Fibroblast of mammary gland (primary cell): Measurements from ENCODE around the gene POLDIP3.
"Not testable (repeated sequence)": the region's sequence is repeated elsewhere in the genome, so short reads cannot be mapped to it uniquely, and the experiment has no call there.

Experiments
- DNase-seq: peaks from one replicate; pipeline ENCODE4 v3.0.0-alpha.2; 2010; ENCODE audit warnings: low read depth
- H3K4me3 ChIP-seq: 2 replicates; pipeline ENCODE4 v1.5.1; 2011; ENCODE audit warnings: low read depth, mild to moderate bottlenecking, low read length, moderate library complexity; ENCODE audit not compliant: control insufficient read depth
- TF ChIP-seq, protein P1 (sequence below): conservative IDR thresholded peaks from 2 replicates; pipeline ENCODE4 v1.5.1; 2011; ENCODE audit warnings: low read depth, low read length, inconsistent platforms; ENCODE audit not compliant: control insufficient read depth, insufficient read depth

The POLDIP3 gene

DNA sequence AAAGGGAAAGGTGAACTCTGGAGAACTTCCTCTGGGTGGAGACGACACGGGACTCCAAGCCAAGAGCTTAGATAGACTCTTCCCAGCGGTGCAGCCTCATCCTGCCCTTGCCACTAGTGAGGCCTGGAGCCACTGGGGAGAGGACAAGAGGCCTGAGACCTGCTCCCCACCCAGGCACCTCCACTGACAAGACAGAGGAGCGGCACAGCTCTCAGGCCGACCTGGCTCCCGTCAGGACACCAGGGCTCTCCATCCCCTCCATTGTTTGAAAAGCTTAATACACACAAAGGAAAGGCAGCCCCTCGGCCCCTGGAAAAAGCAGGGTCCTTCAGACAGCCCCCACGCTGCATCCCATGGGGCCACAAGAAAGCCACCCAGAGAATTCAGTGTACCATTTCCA, 29.6 kb downstream of the POLDIP3 start:
- H3K4me3 ChIP-seq, result no peak overlapping the region
- TF ChIP-seq, protein P1, sequence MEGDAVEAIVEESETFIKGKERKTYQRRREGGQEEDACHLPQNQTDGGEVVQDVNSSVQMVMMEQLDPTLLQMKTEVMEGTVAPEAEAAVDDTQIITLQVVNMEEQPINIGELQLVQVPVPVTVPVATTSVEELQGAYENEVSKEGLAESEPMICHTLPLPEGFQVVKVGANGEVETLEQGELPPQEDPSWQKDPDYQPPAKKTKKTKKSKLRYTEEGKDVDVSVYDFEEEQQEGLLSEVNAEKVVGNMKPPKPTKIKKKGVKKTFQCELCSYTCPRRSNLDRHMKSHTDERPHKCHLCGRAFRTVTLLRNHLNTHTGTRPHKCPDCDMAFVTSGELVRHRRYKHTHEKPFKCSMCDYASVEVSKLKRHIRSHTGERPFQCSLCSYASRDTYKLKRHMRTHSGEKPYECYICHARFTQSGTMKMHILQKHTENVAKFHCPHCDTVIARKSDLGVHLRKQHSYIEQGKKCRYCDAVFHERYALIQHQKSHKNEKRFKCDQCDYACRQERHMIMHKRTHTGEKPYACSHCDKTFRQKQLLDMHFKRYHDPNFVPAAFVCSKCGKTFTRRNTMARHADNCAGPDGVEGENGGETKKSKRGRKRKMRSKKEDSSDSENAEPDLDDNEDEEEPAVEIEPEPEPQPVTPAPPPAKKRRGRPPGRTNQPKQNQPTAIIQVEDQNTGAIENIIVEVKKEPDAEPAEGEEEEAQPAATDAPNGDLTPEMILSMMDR, result no peak
- no peak for DNase-seq

- H3K4me3 ChIP-seq, result no peak overlapping the region
- TF ChIP-seq, protein P1, result no peak
- no peak for DNase-seq
These were observed 30.2 kb downstream of the POLDIP3 start for GRCh38 chr22:42584364-42584940.

- TF ChIP-seq, protein P1, result no peak
- no peak overlapping the region for H3K4me3 ChIP-seq
- no peak for DNase-seq
These were observed 31.7 kb downstream of the POLDIP3 start for GRCh38 chr22:42582987-42583386.

DNA sequence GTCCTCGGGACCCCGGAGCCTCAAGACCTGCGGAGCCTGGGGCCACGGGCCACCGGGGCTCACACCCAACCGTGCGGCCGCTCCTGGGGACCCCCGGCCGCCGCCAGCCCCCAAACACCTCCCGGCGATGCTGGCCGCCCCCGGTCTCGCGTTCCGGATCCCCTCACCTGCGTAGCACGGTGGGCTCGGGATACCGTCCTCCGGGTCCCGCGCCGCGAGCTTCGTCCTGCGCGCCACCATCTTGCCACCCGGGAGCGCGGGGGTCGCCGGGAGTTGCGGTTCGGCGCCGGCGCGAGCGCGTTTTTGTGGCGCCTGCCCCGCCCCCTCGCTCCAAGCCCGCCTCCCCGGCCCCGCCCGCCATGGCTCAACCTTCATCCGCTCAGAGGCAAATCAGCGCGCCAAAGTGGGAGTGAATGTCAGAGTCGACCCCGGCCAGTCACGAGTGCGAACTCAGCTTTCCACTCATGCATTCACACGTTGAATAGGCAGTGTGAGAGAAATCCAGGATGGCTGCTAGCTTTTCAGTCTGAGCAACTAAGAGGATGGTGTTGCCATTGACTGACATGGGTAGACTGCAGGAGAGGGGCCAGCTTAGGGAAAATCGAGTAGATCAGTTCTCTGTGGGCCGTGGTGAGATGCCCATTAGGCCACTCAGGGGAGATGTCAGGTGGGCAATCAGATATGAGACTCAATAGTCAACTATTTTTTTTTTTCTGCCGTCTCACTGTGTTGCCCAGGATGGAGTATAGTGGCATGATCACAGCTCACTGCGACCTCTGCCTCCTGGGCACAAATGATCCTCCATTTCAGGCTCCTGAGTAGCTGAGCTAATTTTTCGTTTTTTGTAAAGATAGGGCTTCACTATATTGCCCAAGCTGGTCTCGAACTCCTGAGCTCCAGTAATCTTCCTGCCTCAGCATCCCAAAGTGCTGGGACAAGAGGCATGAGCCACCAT, 32.6 kb downstream of the POLDIP3 start:
- TF ChIP-seq, protein P1, result no peak
- H3K4me3 ChIP-seq, result peak overlapping the region; percentile 61
- peak; percentile 61 for DNase-seq

GRCh38 chr22:42581194-42581761, 33.4 kb downstream of the POLDIP3 start:
- not testable (repeated sequence) for DNase-seq
- peak overlapping the region; percentile 61 for H3K4me3 ChIP-seq

DNA sequence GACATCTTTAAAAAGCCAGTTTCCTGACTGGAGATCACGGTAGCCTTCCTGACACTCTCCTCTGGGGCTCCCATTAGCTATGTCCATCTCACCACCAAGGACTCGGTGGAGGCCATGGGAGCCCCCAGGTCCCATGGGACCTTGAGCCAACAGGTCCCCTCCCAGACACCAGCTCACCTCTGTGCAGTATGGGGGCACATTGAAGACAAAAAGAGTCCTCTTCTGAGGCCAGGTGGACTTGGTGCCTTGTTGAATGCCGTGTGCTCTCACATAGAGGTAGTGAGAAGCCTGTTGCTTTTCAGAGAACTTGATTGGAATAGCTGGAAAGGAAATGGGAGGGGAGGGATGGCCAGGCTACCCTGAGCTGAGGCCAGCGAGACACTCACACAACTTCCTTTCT, 34.6 kb downstream of the POLDIP3 start:
- not testable (repeated sequence) for H3K4me3 ChIP-seq, DNase-seq

DNA sequence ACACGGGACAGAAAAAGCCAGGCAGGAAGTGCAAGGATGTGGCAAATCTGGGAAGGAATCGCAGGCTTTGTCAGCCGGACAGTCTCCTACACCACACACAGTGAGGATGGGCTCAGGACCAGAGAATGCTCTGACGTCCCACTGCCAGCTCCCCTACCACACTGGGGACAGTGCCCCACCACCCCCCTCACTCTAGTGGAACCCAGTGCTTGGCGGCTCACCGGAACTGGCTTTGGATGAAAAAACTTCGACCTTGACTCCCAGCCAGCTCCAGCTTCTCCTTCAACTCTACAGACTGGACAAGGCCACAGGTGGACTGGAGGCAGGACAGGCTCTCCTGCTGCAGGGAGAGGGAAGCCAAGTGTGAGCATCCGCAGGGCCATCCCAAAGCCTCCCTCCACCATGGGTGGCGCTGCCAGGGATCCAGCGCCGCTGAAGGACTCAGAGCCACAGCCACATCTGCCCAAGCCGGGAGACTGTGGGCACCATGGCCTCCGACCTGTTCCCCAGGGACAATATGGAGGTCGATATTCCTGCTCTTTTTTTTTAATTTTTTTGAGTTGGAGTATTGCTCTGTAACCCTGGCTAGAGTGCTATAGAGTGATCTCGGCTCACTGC, 37.0 kb downstream of the POLDIP3 start:
- DNase-seq, result no peak
- TF ChIP-seq, protein P1, result no peak
- H3K4me3 ChIP-seq, result no peak overlapping the region

DNA sequence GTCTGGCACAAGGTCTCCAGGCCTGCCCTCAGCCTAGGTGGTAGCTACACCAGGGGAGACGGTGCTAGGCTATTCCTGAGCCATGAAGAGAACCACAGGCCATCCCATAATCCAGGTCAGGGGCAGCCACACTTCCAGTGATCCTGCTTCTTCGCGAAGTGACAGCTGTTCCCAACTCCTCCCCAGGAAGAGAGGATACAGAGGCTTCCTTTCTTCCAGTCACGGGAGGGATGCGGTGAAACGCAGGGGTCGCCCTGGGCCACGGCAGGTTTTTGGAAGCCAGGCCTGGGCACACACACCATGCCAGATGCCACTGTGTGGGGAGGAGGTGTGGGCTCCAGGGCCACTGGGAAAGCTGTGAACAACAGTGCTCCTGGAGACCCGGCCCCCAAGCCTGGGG, 37.5 kb downstream of the POLDIP3 start:
- DNase-seq, H3K4me3 ChIP-seq: not testable (repeated sequence)

- not testable (repeated sequence) for H3K4me3 ChIP-seq, DNase-seq
These were observed 38.6 kb downstream of the POLDIP3 start for GRCh38 chr22:42575996-42576574.

DNA sequence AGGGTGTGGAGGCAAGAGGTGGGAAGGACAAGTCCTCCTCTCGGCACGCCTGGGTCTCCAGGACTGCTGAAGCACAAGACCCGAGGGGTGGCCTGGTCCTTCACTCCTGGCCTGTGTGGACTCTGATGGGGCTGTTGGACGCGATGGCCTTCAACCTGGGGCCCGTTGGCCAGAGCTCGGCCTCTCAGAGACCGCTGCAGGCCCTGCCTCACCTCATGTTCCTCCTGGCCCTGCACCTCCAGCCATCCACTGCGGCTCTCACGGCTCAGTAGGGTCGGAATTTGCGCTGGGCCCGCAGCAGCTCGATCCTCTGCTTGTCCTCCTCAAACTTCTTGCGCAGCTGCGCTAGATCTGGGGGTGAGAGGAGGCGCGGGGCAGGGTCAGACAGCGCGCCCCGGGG, 40.2 kb downstream of the POLDIP3 start:
- not testable (repeated sequence) for DNase-seq, H3K4me3 ChIP-seq

- not testable (repeated sequence) for H3K4me3 ChIP-seq, DNase-seq
These were observed 40.6 kb downstream of the POLDIP3 start for GRCh38 chr22:42574046-42574445.
